AG09309 (cell line): Measurements from ENCODE around the gene HSDL2.

Experiments
- DNase-seq: peaks from one replicate; pipeline ENCODE4 v3.0.0-alpha.2; 2010; ENCODE audit warnings: low read depth
- H3K4me3 ChIP-seq: 2 replicates; pipeline ENCODE4 v1.5.1; 2011; ENCODE audit warnings: mild to moderate bottlenecking, low read depth, low read length, moderate library complexity; ENCODE audit not compliant: control insufficient read depth
- CTCF ChIP-seq: IDR thresholded peaks from 2 replicates; pipeline ENCODE4 v1.5.1; 2011; ENCODE audit warnings: mild to moderate bottlenecking, low read depth, low read length, inconsistent platforms; ENCODE audit not compliant: insufficient read depth, control insufficient read depth; ENCODE audit errors: missing control alignments

The HSDL2 gene

GRCh38 chr9:112465352-112465751 is 85.4 kb downstream of the HSDL2 start:
- no peak for TF ChIP-seq CTCF
- DNase-seq = no peak

GRCh38 chr9:112472996-112473395 is 93.1 kb downstream of the HSDL2 start:
- DNase-seq = no peak
- no peak overlapping the region for H3K4me3 ChIP-seq
- no peak for TF ChIP-seq CTCF

More at GRCh38 chr9:112465352-112465751, 85.4 kb downstream of the HSDL2 start:
- H3K4me3 ChIP-seq = no peak overlapping the region

- TF ChIP-seq CTCF = no peak
- no peak overlapping the region for H3K4me3 ChIP-seq
- DNase-seq = no peak
These were observed 94.1 kb downstream of the HSDL2 start for GRCh38 chr9:112473986-112474385.

- no peak for DNase-seq
- H3K4me3 ChIP-seq = no peak overlapping the region
- TF ChIP-seq CTCF = no peak
These were observed 95.4 kb downstream of the HSDL2 start for GRCh38 chr9:112475318-112475717.

GRCh38 chr9:112477330-112477729 is 97.4 kb downstream of the HSDL2 start:
- H3K4me3 ChIP-seq = no peak overlapping the region
- TF ChIP-seq CTCF = no peak
- no peak for DNase-seq

- no peak for TF ChIP-seq CTCF
- H3K4me3 ChIP-seq = no peak overlapping the region
- DNase-seq = no peak
These were observed 99.3 kb downstream of the HSDL2 start for GRCh38 chr9:112479221-112479620.

- H3K4me3 ChIP-seq = no peak overlapping the region
- TF ChIP-seq CTCF = no peak
- DNase-seq = no peak
These were observed 104.7 kb downstream of the HSDL2 start for GRCh38 chr9:112484607-112485006.
